RCC 7860 (cell line): ENCODE data around the gene SPATA21.
"Not testable (repeated sequence)": the region's sequence is repeated elsewhere in the genome, so short reads cannot be mapped to it uniquely, and the experiment has no call there.

ENCODE experiments used
- DNase-seq: peaks from one replicate; pipeline ENCODE4 v3.0.0-alpha.2; 2015; ENCODE audit warnings: low spot score
- FAIRE-seq: peaks from 2 replicates; lab custom pipeline; 2012; peaks lifted over from hg19 to GRCh38; lab: Jason Lieb, UNC

SPATA21 gene

GRCh38 chr1:16436946-16437474 lies at the start of gene SPATA21:
Gene SPATA21 (minus strand): TSS chr1:16437424. CDS start chr1:16431371, 6,053 bp downstream.
- DNase-seq (no peak), FAIRE-seq (no peak)

GRCh38 chr1:16487011-16487410 lies 49.8 kb upstream of the SPATA21 start:
- not testable (repeated sequence) for FAIRE-seq, DNase-seq

- FAIRE-seq, DNase-seq: not testable (repeated sequence)
These were observed 49.1 kb upstream of the SPATA21 start for GRCh38 chr1:16486316-16486715.

GRCh38 chr1:16484931-16485330 lies 47.7 kb upstream of the SPATA21 start:
- FAIRE-seq, result no peak
- DNase-seq, result no peak

DNA sequence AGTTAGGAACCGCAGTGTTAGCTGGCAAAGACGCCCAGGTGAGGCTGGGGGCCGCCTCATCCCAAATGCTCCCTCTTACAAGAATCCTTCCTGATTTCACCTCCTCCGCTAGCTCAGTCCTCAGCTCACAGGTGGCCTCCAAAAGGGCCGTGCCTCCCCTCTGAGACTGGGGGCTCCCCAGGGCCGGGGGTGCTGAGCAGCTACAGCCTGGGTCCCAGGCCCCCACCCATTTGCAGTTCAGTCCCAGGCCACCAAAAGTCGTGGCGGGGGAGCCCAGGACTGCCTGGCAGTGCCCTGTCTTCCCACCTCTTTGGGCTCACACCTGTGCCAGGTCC lies 47.2 kb upstream of the SPATA21 start:
- no peak for FAIRE-seq

GRCh38 chr1:16483639-16484500 lies 46.6 kb upstream of the SPATA21 start:
- not testable (repeated sequence) for DNase-seq, FAIRE-seq

More for the DNA sequence above, 47.2 kb upstream of the SPATA21 start:
- DNase-seq, result no peak

- not testable (repeated sequence) for FAIRE-seq, DNase-seq
These were observed 45.9 kb upstream of the SPATA21 start for GRCh38 chr1:16483146-16483545.

DNA sequence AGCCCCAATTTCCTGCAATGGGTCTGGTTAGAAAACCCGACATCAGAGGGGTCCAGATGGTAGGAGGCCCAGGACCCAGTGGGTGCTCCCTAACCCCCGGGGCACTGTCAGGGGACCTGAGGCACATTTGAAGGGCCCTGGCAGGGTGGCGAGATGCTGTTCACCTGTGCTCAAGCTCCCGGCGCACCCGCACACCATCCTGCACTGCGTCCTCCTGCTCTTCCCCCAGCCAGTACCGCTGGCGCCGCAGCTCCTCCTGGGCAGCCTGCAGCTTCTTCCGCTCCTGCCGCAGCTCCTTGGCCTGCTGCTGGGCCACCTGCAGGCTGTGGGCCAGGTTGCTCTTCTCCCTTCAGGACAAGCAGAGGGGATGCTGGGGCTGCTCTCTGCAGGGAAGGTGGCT lies 40.9 kb upstream of the SPATA21 start:
- DNase-seq (no peak), FAIRE-seq (no peak)

- FAIRE-seq, result not testable (repeated sequence)
These were observed 38.8 kb upstream of the SPATA21 start for GRCh38 chr1:16475771-16476770.

DNA sequence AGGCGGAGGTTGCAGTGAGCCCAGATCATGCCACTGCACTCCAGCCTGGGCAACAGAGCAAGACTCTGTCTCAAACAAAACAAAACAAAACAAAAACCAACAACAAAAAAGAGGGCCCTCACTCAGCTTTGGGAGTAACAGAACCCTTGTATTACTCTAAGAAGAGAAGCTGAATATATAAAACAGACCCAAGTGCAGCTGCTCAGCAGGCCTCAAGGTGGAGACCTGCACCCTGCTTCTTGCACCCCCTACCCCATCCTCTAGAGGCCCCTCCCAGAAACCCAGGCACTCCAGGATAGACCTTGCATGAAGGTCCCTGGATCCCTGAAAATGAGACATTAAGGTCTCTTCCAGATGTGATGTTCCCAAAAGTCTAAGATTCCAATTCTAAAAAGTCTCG lies 37.7 kb upstream of the SPATA21 start:
- DNase-seq, FAIRE-seq: not testable (repeated sequence)

More at GRCh38 chr1:16475771-16476770, 38.8 kb upstream of the SPATA21 start:
- DNase-seq, result not testable (repeated sequence)

GRCh38 chr1:16474166-16474800 lies 37.1 kb upstream of the SPATA21 start:
- FAIRE-seq, result no peak

DNA sequence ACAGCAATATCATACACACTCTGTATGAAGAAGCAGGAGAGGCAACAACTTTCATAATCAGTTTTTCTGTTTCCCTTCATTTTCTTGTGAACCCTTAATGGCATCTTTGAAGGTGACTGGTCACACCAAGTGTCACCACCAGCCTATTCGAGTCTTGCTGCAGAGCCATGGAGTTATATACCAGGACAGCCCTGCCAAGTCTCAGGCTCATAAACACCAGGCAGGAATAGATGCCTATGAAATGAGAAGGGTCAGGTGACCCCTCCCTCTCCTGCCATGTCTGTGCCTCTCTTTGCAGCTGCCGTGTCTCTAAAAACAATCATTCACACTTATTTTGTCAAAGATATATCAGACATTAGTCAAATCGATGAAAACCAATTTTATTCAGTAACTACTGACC lies 31.3 kb upstream of the SPATA21 start:
- DNase-seq (no peak), FAIRE-seq (no peak)

More at GRCh38 chr1:16474166-16474800, 37.1 kb upstream of the SPATA21 start:
- no peak for DNase-seq

DNA sequence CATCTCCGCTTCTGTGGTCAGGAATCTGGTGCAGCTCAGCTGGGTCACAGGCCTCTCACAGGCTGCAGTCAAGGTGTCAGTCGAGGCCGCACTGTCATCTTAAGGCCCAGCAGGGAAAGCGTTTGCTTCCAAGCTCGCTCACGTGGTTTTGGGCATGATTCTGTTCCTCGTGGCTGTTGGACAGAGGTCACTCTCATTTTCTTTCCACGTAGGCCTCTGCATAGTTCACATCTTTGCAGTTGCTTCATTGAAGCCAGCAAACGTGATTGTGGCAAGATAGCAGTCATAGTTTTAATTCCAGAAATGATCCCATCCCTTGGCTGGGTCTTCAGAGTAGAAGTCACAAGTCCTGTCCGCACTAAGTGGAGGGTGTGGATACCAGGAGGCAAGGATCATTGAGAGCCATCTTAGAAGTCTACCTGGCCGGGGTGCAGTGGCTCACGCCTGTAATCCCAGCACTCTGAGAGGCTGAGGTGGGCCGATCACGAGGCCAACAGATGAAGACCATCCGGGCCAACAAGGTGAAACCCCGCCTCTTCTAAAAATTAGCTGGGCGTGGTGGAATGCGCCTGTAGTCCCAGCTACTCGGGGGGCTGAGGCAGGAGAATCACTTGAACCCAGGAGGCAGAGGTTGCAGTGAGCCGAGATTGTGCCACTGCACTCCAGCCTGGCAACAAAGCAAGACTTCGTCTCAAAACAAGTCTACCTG lies 27.8 kb upstream of the SPATA21 start:
- DNase-seq, result no peak
- no peak for FAIRE-seq

DNA sequence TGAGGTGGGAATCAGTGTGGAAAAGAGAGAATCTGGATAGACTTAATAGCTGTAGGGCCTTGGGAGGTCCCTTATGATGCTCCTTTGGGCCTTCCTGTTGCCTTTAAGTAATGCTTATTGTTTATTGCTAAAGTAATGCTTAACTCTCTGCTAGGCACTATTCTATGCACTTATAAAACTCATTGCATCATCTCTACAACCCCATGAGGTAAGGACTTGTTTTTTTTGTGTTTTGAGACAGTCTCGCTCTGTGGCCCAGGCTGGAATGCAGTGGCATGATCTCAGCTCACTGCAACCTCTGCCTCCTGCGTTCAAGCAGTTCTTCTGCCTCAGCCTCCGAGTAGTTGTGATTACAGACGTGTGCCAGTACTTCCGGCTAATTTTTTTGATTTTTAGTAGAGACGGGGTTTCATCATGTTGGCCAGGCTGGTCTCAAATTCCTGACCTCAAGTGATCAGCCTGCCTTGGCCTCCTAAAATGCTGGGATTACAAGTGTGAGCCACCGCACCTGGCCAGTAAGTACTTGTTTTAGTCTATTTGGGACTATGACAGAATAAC lies 25.6 kb upstream of the SPATA21 start:
- no peak for FAIRE-seq
- DNase-seq, result no peak

GRCh38 chr1:16461681-16462080 lies 24.5 kb upstream of the SPATA21 start:
- DNase-seq, result no peak
- FAIRE-seq, result no peak

DNA sequence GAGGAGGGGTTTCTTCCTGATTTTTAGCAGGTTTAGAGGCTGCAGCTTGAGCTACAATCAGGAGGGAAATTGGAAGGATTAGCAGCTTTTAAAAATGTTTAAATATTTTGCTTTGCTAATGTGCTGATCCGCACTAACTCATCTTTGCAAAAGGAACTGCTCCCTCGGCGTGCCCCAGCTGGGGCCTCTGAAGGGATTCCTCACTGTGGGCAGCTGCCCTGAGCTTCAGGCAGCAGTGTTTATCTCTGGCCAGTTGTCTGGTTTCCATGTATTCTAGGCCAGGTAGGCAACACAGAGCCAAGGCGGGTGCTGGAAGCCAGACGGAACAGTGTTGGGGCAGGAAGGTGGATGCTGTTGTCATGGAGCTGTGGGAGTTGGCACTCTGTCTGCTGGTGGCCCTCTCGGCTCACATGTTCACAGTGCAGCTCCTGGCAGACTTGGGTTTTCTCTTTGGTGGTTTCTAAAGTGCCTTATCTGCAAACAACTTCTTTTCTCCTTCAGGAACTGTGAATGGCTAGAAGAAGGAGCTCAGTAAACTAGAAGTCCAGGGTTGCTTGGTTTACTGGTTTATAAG lies 22.2 kb upstream of the SPATA21 start:
- DNase-seq, result no peak
- FAIRE-seq, result no peak

- DNase-seq (no peak), FAIRE-seq (no peak)
These were observed 21.6 kb upstream of the SPATA21 start for GRCh38 chr1:16458831-16459230.

- FAIRE-seq, DNase-seq: not testable (repeated sequence)
These were observed 18.9 kb upstream of the SPATA21 start for GRCh38 chr1:16456151-16456550.

GRCh38 chr1:16454909-16455308 lies 17.7 kb upstream of the SPATA21 start:
- not testable (repeated sequence) for FAIRE-seq, DNase-seq
